ENCODE data around the gene CYB561D1. TPM values are rescaled to one million over a fixed set of nuclear protein-coding genes. Genes with fewer than 3 reads are reported as not detected.

CYB561D1 gene
- total and polyA plus RNA-seq, 4 donors: 1.3 to 2.8 (median 2.0) TPM

GRCh38 chr1:109454497-109455133, 39.3 kb upstream of the CYB561D1 start:
- DNase-seq (ENCODE audit: low spot score): no peak
- Histone ChIP-seq H3K4me3 (ENCODE audit: low read depth in 1 of 3, low read length in 3 of 3) (no peak overlapping the region), H3K4me1 (ENCODE audit: control insufficient read depth in 4 of 4, insufficient read depth in 4 of 4, low read length in 3 of 4) (no peaks in the 10 kb centered on the region), H3K27ac (ENCODE audit: low read depth in 1 of 2, low read length in 2 of 2) (no peak overlapping the region), H3K27me3 (ENCODE audit: control insufficient read depth in 4 of 4, insufficient read depth in 4 of 4, low read length in 3 of 4) (no peaks in the 10 kb centered on the region), H3K9ac (ENCODE audit: low read depth in 1 of 2, low read length in 2 of 2) (no peak overlapping the region), H3K36me3 (ENCODE audit: control insufficient read depth in 4 of 4, insufficient read depth in 3 of 4, low read depth in 1 of 4, low read length in 3 of 4) (no peaks in the 10 kb centered on the region), H3K9me3 (ENCODE audit: control insufficient read depth in 4 of 4, low read length in 3 of 4) (no peaks in the 10 kb centered on the region)
- WGBS: 97% methylated on average over 1 of the region's 1 CpG
- TF ChIP-seq SP1 (IDR thresholded peaks at IDR 0.05) (no peak), ATF3 (IDR thresholded peaks at IDR 0.05) (no peak), NR2F2 (IDR thresholded peaks at IDR 0.05) (no peak), ZBTB33 (IDR thresholded peaks at IDR 0.05) (no peak)

- DNase-seq (ENCODE audit: low spot score): no peak
- no peak overlapping the region for H3K9ac ChIP-seq (ENCODE audit: low read depth in 1 of 2, low read length in 2 of 2)
- H3K4me1 ChIP-seq (ENCODE audit: control insufficient read depth in 4 of 4, insufficient read depth in 4 of 4, low read length in 3 of 4): no peaks in the 10 kb centered on the region
- no peak overlapping the region for H3K4me3 ChIP-seq (ENCODE audit: low read depth in 1 of 3, low read length in 3 of 3)
- no peak for TF ChIP-seq SP1 (IDR thresholded peaks at IDR 0.05)
- TF ChIP-seq MAX (IDR thresholded peaks at IDR 0.05): no peak
- TF ChIP-seq YY1 (IDR thresholded peaks at IDR 0.05): no peak
- peak in 1 of 2 donors; percentile 22 for TF ChIP-seq HNF4A (conservative IDR thresholded peaks at IDR 0.05)
- TF ChIP-seq HNF4G (IDR thresholded peaks at IDR 0.05): no peak
- no peak for TF ChIP-seq CTCF (IDR thresholded peaks at IDR 0.05; ENCODE audit: low read depth, low read length, missing input control)
- no peak for TF ChIP-seq RXRA (IDR thresholded peaks at IDR 0.05)
- H3K9me3 ChIP-seq (ENCODE audit: control insufficient read depth in 4 of 4, low read length in 3 of 4): no peaks in the 10 kb centered on the region
- 78% methylated on average over 4 of the region's 4 CpGs for WGBS
- H3K27me3 ChIP-seq (ENCODE audit: control insufficient read depth in 4 of 4, insufficient read depth in 4 of 4, low read length in 3 of 4): no peaks in the 10 kb centered on the region
- H3K27ac ChIP-seq (ENCODE audit: low read depth in 1 of 2, low read length in 2 of 2): no peak overlapping the region
- no peaks in the 10 kb centered on the region for H3K36me3 ChIP-seq (ENCODE audit: control insufficient read depth in 4 of 4, insufficient read depth in 3 of 4, low read depth in 1 of 4, low read length in 3 of 4)
These were observed 36.1 kb upstream of the CYB561D1 start for GRCh38 chr1:109457819-109458218.

- no peak for TF ChIP-seq HNF4A (conservative IDR thresholded peaks at IDR 0.05)
- TF ChIP-seq JUND (IDR thresholded peaks at IDR 0.05): no peak
- no peak for DNase-seq (ENCODE audit: low spot score)
- Histone ChIP-seq H3K27me3 (ENCODE audit: control insufficient read depth in 4 of 4, insufficient read depth in 4 of 4, low read length in 3 of 4) (peaks cover 0 to 3% (median 0%) of the 10 kb centered on the region in 4 donors), H3K9me3 (ENCODE audit: control insufficient read depth in 4 of 4, low read length in 3 of 4) (no peaks in the 10 kb centered on the region), H3K9ac (ENCODE audit: low read depth in 1 of 2, low read length in 2 of 2) (peak overlapping the region; percentile 16 to 43), H3K36me3 (ENCODE audit: control insufficient read depth in 4 of 4, insufficient read depth in 3 of 4, low read depth in 1 of 4, low read length in 3 of 4) (no peaks in the 10 kb centered on the region), H3K4me3 (ENCODE audit: low read depth in 1 of 3, low read length in 3 of 3) (peak overlapping the region; percentile 63 to 76 (median 75)), H3K27ac (ENCODE audit: low read depth in 1 of 2, low read length in 2 of 2) (peak overlapping the region; percentile 54 to 60), H3K4me1 (ENCODE audit: control insufficient read depth in 4 of 4, insufficient read depth in 4 of 4, low read length in 3 of 4) (peaks cover 0 to 9% (median 2%) of the 10 kb centered on the region in 4 donors)
- 6% methylated on average over 24 of the region's 24 CpGs for WGBS
These were observed 27.8 kb upstream of the CYB561D1 start for GRCh38 chr1:109466125-109466451.
